HG02623 (cell line): ENCODE measurements around the gene RASEF.

ENCODE experiments used
- ATAC-seq: cut with Tn5 transposase; IDR thresholded peaks from one replicate; pipeline ENCODE4 v1.9.1; 2021; ENCODE audit warnings: moderate library complexity; ENCODE audit not compliant: unreplicated experiment

Gene RASEF

DNA sequence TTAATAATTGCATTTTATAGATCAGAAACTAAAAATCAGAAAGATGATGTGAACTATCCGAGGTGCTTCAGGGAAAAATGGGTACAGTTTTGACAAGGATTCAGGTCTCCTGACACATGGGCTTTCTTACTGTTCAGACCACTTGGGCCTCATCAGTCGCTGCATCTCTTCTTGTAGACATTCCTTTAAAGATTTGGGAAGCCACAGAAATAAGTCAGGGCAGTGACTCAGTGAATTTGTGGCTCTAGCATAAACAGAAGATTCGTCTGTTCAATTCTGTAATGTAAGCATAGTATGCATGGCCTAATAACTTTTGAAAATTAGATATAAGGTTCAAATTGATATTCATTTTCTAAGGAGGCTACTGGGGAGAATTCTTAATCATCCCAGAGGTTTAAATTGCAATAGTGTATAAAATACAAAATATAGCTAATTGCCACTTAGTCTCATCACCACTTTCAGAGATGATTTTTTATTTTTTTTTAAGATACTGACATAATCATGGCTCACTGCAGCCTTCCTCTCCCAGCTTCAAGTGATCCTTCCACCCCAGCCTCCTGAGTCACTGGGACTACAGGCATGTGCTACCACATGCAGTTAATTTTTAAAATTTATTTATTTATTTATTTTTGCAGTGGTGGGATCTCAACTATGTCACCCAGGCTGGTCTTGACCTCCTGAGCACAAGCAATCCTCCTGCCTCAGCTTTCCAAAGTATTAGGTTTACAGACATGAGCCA is 48.9 kb downstream of the RASEF start:
- ATAC-seq, result no peak

DNA sequence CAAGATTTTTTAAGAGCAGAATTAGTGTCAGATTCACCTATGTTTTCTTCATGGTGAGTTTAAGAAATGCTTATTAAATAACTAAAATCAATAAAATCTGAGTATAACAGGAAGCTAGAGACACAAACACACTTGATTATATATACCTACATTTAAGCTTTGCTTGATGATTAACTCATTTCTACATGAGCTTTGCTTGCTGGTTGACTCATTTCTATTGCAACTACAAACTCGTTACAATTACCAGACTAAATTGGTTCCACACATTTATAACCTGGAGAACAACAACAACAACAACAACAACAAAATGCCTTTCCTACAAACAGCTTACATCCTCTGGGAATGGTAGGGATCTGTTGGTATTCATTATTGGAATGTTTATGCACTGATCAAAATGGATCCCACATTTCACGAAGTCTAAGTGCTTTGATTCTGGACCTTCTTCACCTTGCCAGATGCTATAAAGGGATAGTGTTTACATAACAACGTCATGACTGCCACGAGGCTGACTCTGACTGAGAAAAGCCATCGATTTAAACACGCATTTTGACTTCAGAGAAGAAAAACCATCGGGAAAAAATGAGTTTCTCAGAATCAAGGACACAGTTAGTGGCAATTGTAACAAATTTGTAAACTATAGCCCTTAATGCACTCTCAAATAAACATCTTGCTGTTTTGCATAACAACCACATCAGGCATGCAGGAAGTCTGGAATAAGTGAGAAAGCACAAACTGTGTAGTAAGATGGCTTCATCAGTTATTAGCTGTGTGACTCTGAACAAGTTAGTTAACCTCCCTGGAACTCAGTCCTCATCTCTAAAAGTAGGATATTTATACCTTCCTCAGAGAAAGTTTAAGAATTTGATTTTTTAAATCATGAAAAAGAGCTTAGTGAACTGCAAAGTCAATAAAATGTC is 49.8 kb downstream of the RASEF start:
- no peak for ATAC-seq

GRCh38 chr9:83012168-83012921 is 50.6 kb downstream of the RASEF start:
- ATAC-seq, result no peak

DNA sequence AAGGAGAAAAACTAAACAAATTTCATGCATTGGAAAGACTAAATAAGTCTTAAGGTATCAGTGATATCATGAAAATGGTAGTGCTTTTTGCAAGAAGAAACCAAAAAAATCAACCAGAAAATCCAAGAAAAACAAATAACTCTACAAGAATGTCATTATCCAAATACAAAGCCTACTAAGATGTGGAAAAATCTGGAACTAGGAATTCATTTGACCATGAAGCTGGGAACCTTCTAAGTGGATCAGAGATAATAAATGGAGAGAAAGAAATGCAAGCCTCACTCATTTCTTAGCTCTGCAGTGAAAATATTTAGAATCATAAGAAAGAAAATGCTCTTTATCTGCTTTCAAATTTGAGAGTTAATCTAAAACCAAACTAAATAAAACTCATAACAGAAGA is 51.3 kb downstream of the RASEF start:
- no peak for ATAC-seq

DNA sequence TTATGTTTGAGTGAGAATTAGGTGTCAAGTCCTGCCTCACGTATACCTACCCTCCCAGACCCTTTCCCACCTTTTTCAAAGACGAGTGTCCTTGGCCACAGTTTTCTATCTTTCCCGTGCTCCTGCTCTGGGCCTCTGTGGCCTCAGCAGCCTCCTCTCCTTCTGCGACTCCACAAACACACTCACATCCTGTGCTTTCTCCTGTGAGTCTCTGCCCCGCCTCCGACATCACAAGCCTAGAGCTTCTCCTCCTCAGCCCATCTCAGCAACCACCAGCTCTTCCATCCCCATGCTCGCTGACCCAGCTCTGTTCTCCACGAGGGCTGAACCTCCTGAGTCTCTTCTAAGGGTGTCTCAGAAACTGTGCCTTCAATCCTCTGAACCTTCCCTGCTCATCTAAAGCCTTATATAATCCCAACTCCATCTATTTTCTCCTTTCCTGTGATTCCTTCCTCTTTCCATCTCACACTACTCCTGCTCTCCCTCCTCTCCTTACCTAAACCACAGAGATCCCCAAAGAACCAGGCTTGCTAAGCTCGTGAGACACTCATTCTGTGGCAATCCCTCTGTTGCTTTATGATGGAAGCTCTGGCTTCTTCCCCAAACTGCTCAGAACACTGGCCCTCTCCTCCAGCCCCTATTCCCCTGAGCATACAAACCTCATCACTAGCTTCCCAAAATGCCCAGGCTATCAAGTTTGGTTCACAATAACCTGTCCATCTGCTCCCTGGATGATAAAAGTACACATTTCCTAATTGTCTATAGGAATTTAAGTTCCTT is 55.2 kb downstream of the RASEF start:
- ATAC-seq, result no peak

DNA sequence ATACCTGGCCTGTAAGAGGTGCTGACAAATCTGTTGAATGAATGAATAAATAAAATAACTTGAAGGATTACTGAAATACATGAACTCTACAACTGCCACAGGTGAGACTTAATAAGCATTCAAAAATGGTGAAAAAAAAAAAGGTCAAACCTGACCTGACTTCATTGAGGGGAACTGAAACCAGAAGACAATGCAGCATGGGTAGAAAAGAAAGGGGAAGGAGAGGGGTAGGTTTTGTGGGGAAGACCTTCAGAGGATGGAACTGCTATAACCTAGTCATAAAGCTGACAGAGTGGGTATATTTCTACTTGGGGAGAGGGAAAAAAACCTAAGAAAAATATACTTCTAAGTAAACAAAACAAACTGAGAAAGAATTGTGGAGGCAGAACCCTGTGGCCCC is 56.6 kb downstream of the RASEF start:
- ATAC-seq, result no peak

DNA sequence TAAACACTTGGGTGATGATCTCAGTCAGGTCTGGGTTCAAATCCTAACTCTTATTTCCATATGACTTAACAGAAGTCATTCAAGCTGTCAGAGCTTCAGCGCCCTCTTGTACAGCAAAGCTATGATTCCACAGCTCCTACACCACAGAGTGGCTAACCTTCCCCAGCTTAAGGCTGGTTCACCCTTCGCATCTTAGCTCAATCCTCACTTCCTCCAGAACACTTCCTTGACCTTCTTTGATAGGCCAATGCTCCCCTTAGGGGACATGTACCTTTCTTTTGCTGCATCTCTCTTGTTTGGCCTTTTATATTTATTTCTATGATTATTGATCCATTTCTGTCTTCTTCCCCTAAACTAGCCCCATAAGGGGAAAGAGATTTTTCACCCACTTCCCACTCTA is 57.0 kb downstream of the RASEF start:
- ATAC-seq, result no peak

DNA sequence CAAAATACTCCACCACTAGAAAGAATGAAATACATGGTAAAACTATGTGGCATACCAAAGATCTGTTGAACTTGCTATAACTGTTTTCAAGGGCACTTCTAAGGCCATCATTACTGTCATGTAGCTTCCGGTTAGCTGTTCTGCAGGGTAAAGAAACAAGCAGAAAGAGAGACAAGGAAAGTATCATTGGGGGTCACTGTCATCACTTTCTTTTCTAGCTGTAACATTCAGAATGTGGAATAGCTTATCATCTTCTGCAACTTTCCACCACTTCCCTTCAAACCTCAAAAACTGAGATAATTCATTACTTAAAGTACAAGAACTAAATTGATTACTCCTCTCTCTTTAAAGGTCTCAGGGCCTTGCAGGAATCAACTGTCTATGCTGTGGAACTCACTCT is 57.6 kb downstream of the RASEF start:
- no peak for ATAC-seq

- no peak for ATAC-seq
These were observed 60.6 kb downstream of the RASEF start for GRCh38 chr9:83002329-83002728.

DNA sequence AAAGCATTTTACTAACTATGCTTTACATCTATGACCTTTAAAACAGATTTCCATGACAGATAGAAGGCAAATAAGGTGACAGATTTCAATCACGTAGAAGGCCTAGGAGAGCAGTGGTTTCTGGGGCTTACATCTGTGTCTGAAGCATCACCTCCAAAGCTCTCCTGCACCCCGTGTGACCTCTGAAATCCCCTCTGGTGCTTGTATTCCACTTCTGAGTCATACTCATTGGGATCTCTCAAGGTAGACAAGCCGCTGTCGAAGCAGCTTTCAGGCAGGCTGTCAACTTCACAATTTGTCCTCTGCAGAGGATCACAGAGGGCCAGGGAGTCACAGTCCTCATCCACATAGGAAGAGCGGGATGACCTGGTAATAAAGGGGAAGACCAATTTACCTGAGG is 62.2 kb downstream of the RASEF start:
- no peak for ATAC-seq

GRCh38 chr9:82998409-82998808 is 64.5 kb downstream of the RASEF start:
- ATAC-seq, result no peak

- no peak for ATAC-seq
These were observed 65.3 kb downstream of the RASEF start for GRCh38 chr9:82997476-82998140.

- no peak for ATAC-seq
These were observed 66.0 kb downstream of the RASEF start for GRCh38 chr9:82996941-82997340.

DNA sequence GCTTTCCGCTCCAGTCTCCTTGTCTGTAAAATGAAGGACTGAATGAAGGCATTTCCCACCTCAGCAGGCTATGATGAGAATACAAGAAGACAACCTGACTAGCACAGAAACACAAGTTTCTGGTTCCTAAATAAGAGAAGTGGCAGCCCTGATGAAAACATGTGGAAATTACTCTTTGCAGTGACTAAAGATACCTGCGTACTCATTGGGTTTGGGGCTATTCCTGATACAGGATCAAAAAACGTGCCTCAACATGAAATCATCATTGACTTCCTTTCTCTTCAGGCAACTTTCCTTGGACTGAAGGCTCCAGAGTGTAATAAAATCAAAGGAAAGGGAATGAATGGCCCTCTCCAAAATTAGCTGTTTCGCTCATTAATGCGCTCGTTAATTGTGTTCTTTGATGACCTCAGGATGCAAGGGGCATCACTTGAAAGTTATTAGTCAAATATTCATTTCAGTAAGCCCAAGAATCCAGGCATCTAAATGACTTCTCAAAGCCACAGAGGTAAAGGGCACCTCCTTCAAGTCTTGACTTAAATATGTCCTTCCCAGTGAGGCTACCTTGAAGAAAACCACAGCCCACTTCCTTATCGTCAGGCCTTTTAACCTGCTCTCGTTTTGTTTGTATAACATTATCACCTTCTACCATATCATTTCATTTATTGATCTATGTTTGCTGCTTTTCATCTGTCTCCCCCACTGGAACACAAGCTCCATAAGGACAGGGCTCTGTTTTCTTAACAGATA is 68.9 kb downstream of the RASEF start:
- ATAC-seq, result no peak

GRCh38 chr9:82991671-82992070 is 71.3 kb downstream of the RASEF start:
- no peak for ATAC-seq

DNA sequence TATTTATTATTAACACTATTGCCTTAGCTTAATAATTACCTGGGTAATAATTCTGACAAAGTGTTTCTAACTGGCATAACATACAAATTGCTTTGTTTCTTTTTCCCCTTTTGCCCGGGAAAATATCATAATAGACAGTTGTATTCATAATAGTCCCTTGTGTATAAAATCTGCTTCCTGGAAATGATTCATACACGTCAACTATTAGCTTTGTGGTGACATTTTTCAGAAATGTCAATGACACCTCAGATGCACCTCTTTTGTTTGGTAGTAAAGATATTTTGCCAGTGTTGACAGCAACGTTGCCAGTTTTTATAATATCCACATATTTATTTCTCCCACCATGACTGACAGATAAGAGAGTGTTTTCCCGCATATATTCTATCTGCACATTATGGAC is 73.0 kb downstream of the RASEF start:
- no peak for ATAC-seq

GRCh38 chr9:82988488-82988887 is 74.5 kb downstream of the RASEF start:
- ATAC-seq, result no peak

GRCh38 chr9:82987370-82988189 is 75.4 kb downstream of the RASEF start:
- no peak for ATAC-seq

GRCh38 chr9:82981552-82981951 is 81.4 kb downstream of the RASEF start:
- no peak for ATAC-seq
